CD4-positive, alpha-beta T cell treated with Interferon gamma for 1 hour (primary cell): Measurements from ENCODE around the gene PACC1.

ENCODE experiments used
- DNase-seq: peaks from one replicate; pipeline ENCODE4 v3.0.0-alpha.2; 2020

The PACC1 gene

GRCh38 chr1:212437179-212437798 is 22.6 kb upstream of the PACC1 start:
- DNase-seq = no peak

DNA sequence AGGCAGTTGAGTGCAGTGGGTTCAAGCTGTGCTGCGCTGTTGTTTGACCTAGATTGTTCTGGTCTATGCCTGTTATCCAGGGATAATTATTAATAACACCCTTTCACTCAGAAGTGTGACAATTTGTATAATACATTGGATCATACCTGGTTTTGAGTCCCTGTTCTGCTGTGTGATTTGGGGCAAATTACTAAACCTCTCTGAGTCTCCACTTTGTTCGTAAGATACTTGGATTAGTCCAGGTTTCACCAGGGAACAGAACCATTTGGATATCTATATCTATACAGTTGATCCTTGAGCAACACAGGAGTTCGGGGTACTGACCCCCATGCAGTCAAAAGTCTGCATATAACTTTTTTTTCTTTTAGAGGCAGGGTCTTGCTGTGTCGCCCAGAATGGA is 20.3 kb upstream of the PACC1 start:
- DNase-seq = no peak

DNA sequence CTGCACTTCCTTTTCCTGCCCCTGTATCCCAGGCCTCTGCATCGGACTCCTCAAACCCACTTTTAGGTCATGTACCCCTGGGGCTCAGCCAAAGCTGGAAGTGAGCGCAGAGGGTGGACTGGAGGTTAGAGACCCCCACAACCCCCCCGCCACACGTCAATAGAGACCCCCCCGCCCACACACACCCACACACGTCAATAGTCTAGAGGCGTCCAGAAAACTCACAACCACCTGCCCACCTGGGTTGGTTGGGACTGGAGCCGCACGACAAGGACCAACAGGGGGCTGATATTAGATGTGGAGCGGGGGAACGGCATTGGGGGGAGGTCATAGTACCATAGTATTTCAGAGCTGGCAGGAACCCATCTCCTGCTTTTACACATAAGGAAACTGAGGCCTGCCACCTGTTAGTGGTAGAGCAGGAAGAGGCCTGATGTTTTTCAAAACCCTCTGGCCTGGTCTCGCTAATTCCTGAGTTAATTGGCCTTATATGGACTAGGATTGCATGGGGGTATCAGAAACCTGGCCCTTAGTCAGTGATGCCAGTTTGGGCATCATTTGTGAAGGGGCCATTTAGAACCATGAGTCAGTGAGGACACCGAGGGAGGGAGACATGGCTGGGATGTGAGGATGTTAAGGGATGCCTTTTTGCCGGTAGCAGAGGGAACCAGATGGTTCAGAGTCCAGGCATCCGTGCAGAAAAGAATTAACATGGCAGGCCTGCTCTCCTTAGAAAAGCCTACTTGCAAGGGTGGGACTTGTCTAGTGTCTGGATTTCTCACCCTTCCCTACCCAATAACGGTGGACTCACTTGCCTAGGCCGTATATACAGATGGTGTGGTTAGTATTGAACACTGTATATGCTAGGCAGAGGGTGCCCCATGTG is 19.1 kb upstream of the PACC1 start:
- DNase-seq = no peak

GRCh38 chr1:212432661-212433576 is 18.2 kb upstream of the PACC1 start, which contains the start of gene NENF:
NENF (plus strand) TSS chr1:212432920; CDS start chr1:212432944, 24 bp downstream.
- DNase-seq = peak; percentile 65

GRCh38 chr1:212432272-212432660 is 17.6 kb upstream of the PACC1 start:
- no peak for DNase-seq

DNA sequence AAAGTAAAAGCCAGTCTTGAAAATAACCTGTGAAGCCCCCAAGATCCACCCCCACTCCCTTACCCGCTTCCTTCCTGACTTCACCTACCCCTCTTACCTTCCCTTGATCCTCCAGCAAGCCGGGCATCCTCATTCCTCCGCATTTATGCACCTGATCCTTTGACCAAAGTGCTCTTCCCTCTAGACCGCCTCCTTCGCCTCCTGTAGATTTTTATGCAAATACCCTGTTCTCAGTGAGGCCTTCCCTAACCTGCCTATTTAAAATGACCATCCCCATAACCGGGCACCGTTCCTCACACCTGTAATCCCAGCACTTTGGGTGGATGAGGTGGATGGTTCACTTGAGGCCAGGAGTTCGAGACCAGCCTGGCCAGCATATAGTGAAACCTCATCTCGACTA is 17.0 kb upstream of the PACC1 start:
- DNase-seq = no peak

DNA sequence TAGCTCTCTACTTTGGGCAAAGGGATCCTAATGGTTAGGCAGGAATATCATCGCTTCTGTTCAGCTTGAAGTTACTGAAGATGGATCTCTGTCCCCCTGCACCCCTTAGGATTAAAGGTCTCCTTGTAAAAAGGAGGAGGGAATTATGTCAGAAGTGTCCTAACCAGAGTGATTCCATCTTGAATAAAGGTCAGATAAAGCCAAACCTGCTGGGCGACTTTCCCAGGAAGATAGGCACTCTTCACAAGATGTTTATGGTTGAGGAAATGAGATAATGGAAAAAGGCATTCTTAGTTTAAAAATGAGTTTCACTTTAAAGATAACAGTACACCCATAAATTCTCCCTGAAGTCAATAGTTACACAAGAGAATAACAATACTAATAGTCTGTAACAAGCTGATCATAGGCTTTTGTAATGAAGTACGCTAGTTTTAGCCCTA is 16.3 kb upstream of the PACC1 start:
- no peak for DNase-seq

GRCh38 chr1:212430416-212430815 is 15.7 kb upstream of the PACC1 start:
- DNase-seq = no peak

DNA sequence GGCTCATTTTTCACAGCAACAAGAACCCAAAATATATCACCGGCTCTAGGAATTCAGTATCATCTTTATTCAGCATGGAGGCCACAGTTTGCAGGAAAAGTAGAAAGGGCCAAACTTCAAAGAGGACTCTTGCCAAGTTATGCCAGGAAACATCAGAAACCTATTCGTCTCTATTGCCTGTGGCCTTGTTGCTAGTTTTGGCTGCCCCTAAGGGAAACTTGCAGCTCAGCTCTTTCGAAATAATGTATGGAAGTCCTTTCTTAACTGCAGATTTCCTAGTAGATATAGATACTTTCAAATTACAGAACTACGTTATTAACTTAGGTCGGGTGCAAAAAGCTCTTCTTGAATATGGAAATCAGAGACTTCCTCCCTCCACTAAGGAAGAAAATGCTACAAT is 13.8 kb upstream of the PACC1 start:
- DNase-seq = no peak

GRCh38 chr1:212423879-212424278 is 9.2 kb upstream of the PACC1 start:
- DNase-seq = no peak

- DNase-seq = no peak
These were observed 6.5 kb upstream of the PACC1 start for GRCh38 chr1:212421165-212421564.

DNA sequence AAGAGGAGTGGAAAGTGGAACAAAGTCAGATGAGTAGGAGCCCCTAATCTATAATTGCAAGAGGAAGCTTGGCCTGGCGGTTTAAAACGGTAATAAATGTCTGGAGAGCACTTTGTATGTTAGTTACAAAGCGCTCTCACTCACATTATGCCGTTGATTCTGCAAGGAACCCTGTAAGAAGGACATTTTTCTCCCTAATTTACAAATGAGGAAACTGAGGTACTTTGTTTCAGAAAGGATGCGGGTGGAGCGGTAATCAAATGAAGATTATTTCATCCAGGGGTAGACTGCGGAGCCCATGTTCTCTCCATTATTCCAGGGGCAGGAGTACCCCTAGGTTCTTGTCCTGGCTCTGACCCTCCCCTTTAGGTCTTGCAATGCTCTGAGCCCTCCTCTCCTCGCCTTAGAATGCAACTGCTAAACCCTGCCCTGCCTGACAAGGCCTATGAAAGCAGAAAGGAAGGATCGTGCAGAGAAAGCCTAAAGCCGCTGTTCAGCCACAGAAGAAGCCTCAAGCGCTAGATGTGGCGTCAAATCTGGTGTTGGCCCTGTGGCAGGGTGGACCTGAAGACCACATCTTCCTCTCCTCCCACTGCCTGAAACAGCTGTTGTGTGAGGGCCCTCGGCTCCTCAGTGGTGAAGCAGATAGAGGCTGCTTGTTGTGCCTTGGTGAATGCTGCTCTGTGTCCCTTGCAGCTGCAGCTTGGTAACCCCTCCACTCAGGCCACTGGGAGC is 588 bp upstream of the PACC1 start:
- no peak for DNase-seq

DNA sequence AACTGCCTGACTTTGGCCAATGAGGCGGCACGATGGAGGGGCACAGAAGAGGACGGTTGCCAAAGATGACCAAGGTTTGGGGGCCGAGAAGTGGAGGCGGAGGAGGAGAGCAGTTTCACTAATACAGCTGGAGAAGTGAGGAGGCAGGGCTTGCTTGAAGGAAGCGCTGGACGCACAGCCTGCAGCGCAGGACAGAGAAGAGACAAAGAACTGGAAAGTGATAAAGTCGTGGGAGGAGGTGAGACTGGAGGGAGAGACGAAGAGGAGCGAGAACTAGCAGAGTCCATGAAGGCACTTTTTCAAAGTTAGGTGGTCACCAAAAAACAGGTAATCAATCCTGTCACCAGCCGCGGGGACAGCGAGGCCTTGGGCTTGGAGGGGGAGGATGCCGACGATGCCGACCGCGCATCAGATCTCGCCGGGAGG is 771 bp downstream of the PACC1 start:
- DNase-seq = no peak

DNA sequence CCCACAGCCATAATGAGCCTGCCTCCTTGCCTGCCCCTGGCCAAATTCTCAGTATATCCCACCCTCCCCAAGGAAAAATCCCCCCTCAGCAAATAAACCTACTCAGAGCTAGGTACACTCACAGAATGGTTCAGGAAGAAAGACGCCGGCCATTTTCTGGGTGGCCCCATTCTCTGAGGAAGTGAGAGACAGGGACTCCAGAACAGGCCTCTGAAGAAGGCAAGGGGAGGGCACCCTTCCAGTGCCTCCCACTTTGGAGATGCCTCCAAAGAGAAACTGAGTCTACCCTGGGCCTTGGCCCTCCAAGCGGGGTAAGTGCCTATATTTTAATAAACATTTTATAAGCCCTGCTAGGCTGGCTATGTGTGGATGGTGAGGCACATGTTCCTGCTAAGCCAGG is 2.3 kb downstream of the PACC1 start:
- no peak for DNase-seq

- no peak for DNase-seq
These were observed 4.4 kb downstream of the PACC1 start for GRCh38 chr1:212410231-212410820.

DNA sequence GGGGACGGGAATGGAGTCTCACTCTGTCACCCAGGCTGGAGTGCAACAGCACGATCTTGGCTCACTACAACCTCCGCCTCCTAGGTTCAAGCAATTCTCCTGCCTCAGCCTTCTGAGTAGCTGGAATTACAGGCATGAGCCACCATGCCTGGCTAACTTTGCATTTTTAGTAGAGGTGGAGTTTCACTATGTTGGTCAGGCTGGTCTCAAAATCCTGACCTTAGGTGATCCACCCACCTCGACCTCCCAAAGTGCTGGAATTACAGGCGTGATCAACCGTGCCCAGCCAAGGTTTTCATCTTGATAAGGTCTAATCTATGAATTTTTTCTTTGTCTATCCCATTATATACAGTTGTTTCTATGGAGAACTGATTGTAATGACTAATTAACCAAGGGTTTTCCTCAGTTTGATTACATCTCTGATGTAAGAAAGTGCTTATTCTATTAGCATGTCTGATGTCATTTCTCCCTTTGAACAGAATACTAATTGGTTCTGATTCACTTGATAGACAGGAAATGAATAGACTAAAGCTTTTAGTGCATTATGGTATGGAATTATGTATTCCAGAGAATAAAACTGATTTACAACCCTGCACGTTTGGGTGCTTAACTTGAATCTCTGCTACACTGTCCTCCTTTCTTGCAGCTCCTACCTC is 11.9 kb downstream of the PACC1 start:
- no peak for DNase-seq

DNA sequence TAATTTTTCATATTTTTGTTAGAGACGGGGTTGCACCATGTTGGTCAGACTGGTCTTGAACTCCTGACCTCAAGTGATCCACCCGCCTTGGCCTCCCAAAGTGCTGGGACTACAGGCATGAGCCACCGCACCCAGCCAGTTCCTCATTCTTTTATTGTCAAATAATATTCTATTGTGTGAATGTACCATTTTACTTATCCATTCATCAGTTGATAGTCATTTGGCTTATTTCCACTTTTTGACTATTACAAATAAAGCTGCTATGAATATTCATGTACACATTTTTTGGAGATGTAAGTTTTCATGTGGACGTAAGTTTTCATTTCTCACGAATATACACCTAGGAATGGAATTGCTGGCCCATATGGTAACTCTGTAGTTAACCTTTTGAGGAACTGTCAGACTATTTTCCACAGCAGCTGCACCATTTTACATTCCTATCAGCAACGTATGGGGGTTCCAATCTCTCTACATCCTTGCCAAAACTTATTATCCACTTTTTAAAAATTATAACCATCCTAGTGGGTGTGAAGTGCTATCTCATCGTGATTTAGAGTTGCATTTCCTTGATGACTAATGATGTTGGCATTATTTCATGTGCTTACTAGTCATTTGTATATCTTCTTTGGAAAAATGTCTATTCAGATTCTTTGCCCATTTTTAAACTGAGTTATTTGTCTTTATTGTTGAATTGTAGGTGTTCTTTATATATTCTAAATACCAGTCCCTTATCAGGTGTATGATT is 12.7 kb downstream of the PACC1 start:
- no peak for DNase-seq

- DNase-seq = no peak
These were observed 13.6 kb downstream of the PACC1 start for GRCh38 chr1:212401042-212401441.

- DNase-seq = no peak
These were observed 17.5 kb downstream of the PACC1 start for GRCh38 chr1:212397171-212397570.

DNA sequence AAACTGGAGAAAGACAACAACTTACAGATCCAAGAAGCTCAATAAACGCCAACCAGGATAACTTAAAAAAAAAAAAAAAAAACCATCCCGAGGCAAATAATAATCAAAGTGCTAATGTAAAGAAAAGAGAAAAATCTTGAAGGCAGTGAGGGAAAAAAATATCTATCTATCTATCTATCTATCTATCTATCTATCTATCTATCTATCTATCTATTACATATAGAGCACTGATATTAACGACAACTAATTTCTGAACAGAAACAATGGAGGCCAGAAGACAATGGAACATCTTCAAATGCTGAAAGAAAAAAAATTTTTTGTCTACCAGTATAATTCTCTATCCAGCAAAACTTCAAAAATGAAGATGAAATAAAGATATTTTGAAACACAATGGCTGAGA is 18.0 kb downstream of the PACC1 start:
- no peak for DNase-seq
